Dermis microvascular lymphatic vessel endothelial cell (primary cell): ENCODE measurements around the gene OPHN1. TPM values are rescaled to one million over a fixed set of nuclear protein-coding genes. Genes with fewer than 3 reads are reported as not detected.

Experiments
- DNase-seq, 2 donors: peaks; one replicate each; pipeline versions ENCODE4 v3.0.0 to v3.0.0-alpha.2; 2010; ENCODE audit warnings: low read depth in 2 of 2
- total RNA-seq: library from RNA; depleted of rRNA; stranded (reverse); fragments of >200 nt; gene quantifications from 2 replicates; pipeline ENCODE4 v1.2.1, GENCODE V29; 2014

Gene OPHN1
- total RNA-seq, 1 donor from 2014 or later, result 5.5 TPM

- DNase-seq, result peak in 1 of 2 donors; percentile 7
These were observed 252.7 kb downstream of the OPHN1 start for GRCh38 chrX:68180579-68180978.

GRCh38 chrX:68179355-68179754, 253.9 kb downstream of the OPHN1 start:
- DNase-seq, result no peak

GRCh38 chrX:68177542-68177941, 255.8 kb downstream of the OPHN1 start:
- no peak for DNase-seq

- DNase-seq, result no peak
These were observed 257.7 kb downstream of the OPHN1 start for GRCh38 chrX:68175562-68175961.

GRCh38 chrX:68163441-68163840, 269.9 kb downstream of the OPHN1 start:
- DNase-seq, result peak; percentile 84 to 88

GRCh38 chrX:68147848-68148247, 285.4 kb downstream of the OPHN1 start:
- no peak for DNase-seq

GRCh38 chrX:68146054-68146453, 287.2 kb downstream of the OPHN1 start:
- DNase-seq, result peak; percentile 28 to 53

- no peak for DNase-seq
These were observed 293.5 kb downstream of the OPHN1 start for GRCh38 chrX:68139791-68140190.

GRCh38 chrX:68133181-68133580, 300.1 kb downstream of the OPHN1 start:
- no peak for DNase-seq

DNA sequence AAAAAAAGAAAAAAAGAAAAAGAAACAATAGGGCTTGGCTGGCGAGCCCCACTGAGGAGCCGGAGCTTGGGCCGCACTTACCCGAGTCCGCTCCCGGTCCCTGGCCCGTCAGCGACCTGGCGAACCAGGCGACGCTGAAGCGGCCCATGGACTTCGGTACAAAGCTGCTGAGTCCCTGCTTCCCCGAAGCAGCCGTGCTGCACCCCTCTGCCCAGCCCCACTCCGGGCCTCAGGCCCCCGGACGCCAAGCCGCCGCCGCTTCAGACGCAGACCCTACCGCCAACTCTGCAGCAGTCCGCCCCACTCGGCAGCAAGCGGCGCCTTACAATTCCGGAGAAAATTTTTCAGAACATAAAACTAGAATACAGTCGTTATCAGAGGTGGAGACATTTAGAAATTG, 300.5 kb downstream of the OPHN1 start:
- no peak for DNase-seq

DNA sequence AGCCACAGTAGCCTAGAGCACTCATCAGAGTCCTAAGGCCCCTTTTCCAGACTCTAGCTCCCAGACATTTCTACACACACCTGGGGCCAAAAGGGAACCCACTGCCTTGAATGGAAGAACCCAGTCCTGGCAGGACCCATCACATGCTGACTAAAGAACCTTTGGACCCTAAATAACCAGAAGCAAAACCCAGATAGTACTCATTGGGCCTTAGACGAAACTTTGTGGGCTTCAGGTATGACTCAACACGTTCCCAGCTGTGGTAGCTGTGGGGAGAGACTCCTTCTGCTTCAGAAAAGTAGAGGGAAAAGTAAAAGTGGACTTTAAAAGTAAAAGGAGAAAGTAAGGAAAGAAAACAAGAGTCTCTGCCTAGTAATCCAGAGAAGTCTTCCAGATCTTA, 311.5 kb downstream of the OPHN1 start:
- no peak for DNase-seq

DNA sequence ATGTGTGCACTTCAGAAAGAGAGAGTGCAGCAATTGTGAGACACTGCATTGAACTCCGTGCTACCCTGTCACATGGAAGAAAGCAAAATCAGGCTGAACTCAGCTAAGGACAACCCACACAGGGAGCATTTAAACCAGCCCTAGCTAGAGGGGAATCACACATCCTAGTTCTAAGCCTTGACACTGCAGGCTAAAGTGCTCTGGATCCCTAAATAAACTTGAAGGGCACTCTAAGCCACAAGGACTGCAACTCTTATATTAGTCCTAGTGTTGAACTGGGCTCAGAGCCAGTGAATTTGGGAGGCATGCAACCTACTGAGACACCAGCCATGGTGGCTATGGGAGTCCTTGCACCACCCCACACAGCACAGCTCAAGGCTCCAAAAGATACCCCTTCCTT, 311.9 kb downstream of the OPHN1 start:
- DNase-seq, result no peak

DNA sequence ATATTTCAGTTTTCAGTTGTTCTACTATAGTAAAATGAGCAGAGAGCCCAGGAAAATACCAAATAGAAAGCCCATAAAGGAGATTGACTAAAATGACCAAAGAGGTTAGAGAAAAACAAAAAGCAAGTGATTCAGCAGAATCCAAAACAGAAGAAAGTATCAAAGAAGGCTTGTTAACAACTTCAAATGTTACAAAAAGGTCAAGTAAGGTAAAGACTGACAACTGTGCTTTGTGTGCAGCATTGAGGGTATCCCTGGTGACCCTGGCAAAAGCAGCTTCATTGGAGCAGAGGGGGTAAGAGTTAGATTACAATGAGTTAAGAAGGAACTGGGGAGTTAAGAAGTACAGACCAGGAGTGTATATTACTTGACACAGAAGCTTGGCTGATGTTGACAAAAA, 317.9 kb downstream of the OPHN1 start:
- no peak for DNase-seq

GRCh38 chrX:68114573-68115129, 318.6 kb downstream of the OPHN1 start:
- DNase-seq, result no peak

GRCh38 chrX:68113837-68114572, 319.3 kb downstream of the OPHN1 start:
- no peak for DNase-seq

- peak in 1 of 2 donors; percentile 19 for DNase-seq
These were observed 321.0 kb downstream of the OPHN1 start for GRCh38 chrX:68112321-68112720.

- DNase-seq, result no peak
These were observed 324.1 kb downstream of the OPHN1 start for GRCh38 chrX:68109162-68109561.

- no peak for DNase-seq
These were observed 334.9 kb downstream of the OPHN1 start for GRCh38 chrX:68098431-68098830.

- DNase-seq, result no peak
These were observed 343.0 kb downstream of the OPHN1 start for GRCh38 chrX:68090266-68090665.

- no peak for DNase-seq
These were observed 345.8 kb downstream of the OPHN1 start for GRCh38 chrX:68087526-68087925.

GRCh38 chrX:68086709-68087108, 346.6 kb downstream of the OPHN1 start:
- no peak for DNase-seq

DNA sequence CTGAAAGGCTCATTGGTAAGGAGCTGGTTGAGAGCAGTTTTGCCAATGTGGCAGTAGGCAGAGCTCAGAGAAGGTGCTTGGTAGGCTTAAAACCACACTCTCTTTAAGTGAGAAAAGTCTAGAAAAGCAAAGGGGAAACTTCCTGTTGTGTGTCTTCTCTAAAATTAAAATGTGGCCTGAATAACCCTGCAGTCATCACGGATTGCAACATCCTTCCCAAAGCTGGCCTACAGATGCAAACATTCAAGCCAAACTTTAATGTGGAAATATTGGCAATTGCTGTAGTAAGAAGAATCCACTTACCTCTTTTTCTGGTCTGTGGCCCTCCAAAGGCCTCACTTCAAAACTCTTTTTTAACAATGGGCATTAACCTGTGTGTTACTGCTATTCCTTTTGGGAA, 348.5 kb downstream of the OPHN1 start:
- no peak for DNase-seq

DNA sequence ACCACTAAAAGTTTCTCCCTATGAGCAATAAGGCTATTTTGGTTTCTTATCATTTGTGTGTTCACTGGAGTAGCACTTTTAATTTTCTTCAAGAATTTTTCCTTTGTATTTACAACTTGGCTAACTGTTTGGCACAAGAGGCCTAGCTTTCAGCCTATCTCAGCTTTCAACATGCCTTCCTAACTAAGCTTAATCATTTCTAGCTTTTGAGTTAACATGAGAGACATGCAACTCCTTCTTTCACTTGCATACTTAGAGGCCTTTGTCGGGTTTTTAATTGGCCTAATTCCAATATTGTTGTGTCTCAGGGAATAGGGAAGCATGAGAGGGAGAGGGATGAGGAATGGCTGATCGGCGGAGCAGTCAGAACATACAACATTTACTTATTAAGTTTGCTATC, 349.8 kb downstream of the OPHN1 start:
- DNase-seq, result no peak
